Measurements from ENCODE around the gene ING5.

Gene ING5

GRCh38 chr2:241775223-241776177 lies 73.7 kb downstream of the ING5 start:
- DNase-seq: no peak

DNA sequence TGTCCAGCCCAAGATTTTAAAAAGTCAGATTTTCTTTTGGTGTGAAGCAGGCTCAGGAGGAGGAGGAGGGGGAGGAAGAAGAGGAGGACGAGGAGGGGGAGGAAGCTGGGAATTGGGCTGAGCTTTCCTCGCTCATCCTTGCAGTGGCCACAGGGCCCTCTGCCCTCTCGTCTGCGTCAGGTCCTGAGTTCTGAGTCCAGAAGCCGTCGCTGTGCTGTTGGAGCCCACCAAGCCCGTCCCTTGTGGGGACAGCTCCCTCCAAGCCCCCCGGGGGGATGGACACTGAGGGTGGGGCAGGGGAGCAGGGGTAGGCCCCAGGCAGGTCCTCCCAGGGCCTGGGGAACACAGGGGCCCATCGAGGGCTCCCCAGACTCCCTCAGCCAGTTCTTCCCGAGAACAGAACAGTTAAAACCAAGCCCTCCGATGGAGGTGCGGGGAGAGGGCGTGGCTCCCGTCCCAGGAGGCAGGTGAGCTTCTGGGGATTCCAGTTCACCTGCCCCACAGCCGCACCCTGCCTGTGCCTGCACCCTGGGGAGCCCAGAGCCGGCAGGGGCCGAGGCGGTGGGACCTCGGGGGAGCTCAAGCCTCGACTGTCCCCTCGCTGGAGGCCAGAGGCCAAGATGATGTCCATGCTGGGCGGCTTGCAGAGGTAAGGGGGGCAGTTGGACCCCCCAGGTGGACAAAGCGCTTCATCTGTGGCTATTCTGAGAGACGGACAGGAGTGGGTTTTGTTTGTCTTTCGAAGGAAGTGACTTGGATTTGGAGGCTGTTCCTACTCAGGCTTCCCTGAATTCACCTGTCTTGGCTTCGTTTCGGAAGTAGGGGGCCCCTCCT lies 74.7 kb downstream of the ING5 start, which contains the start of gene GAL3ST2:
TSS of gene GAL3ST2 (plus strand) at position 487 of the 834 bp plus-strand sequence. CDS start at position 621, 134 bp downstream.
- no peak for DNase-seq

DNA sequence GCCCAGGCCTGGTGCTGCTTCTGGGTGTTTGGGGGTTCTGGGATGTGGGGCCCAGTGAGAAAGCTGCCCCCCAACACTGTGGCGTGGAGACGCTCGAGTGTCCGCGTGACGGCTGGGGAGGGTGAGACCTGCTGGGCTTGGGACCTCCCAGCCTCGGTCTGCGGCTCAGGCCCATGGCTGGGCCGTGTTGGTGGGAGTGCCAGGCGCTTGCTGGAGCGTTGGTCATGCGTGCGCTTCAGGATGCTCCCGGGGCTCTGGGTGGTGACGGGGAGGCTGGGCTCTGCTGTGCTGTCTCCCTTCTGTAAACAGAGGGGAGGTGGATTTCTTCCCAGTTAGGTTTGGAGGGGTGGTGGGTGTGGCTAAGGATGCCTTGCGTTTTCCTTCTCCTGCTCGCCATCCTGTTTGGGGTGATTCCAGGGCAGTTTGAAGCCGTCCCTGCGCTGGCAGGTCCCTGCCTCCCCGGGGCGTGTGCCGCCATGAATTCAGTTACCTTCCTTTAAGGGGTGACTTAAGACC lies 75.4 kb downstream of the ING5 start:
- no peak for DNase-seq

GRCh38 chr2:241777686-241778627 lies 76.1 kb downstream of the ING5 start:
- no peak for DNase-seq
